GM21786 (cell line): ENCODE measurements around the gene GSAP.
A peak's percentile ranks its signal among the peaks of the same experiment; 100 is the strongest.
"Not testable (repeated sequence)": the region's sequence is repeated elsewhere in the genome, so short reads cannot be mapped to it uniquely, and the experiment has no call there.

ENCODE experiments used
- ATAC-seq: cut with Tn5 transposase; IDR thresholded peaks from one replicate; pipeline ENCODE4 v1.9.1; 2021; ENCODE audit not compliant: unreplicated experiment

Gene GSAP

GRCh38 chr7:77415823-77416620 is at the start of gene GSAP:
Gene GSAP (minus strand): TSS chr7:77416349. CDS start chr7:77416321, 28 bp downstream.
- ATAC-seq = peak; percentile 52

DNA sequence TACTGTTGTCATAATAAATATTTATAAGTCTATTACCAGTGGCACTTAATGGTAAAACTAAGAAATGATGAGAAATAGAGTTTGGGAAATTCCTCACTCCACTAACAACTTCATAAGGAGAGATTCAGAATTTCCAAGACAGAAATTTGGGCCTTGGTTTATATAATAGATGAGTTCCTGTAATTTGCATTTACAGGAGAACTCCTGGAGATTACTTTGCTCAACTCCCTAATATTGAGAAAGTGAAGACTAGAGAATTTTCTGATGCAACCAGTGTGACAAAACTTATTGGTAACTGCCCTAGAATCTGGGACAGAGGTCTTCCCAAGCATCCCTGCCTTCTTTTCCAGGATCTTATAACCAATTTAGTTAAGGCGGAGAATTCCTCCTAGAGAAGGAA is 49.1 kb upstream of the GSAP start:
- ATAC-seq = no peak

DNA sequence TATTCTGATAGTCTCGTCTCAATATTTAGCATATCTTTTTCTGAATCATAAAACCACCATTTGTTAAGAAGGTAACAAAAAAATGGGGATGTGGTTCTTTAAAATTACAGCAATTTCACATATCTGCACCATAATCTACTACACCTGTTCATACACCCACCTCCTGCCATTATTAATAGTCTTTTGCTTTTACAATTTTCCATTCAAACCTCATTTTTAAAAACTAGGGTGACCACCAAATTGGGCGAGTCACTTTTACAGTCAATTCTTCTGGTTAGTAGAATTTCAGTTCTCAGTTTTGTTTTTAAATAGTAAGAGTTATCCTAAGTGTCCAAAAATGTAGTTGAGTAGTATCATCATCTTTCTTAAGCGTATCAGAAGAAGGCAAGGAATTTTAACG is 48.4 kb upstream of the GSAP start:
- ATAC-seq = peak; percentile 47

DNA sequence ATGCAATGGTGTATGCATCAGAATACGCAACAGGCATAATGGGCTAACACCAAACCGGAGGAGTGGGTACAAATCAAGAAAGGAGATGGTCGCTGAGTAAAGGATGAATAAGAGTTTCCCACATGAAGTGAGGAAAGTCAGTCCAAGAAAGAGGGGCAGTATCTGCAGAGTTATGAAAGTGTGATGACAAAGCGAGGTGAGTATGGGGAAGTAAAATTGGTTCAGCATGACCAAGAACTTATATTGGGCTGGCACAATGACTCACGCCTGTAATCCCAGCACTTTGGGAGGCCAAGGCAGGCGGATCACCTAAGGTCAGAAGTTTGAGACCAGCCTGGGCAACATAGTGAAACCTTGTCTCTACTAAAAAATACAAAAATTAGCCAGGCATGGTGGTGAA is 47.5 kb upstream of the GSAP start:
- peak; percentile 73 for ATAC-seq

- no peak for ATAC-seq
Observed at GRCh38 chr7:77461842-77462241, 45.7 kb upstream of the GSAP start.

- ATAC-seq = no peak
Observed at GRCh38 chr7:77461246-77461645, 45.1 kb upstream of the GSAP start.

GRCh38 chr7:77460057-77460486 is 43.9 kb upstream of the GSAP start:
- ATAC-seq = no peak

GRCh38 chr7:77459311-77459726 is 43.2 kb upstream of the GSAP start:
- ATAC-seq = no peak

GRCh38 chr7:77458786-77459185 is 42.6 kb upstream of the GSAP start:
- ATAC-seq = no peak

GRCh38 chr7:77457779-77458178 is 41.6 kb upstream of the GSAP start:
- ATAC-seq = no peak

DNA sequence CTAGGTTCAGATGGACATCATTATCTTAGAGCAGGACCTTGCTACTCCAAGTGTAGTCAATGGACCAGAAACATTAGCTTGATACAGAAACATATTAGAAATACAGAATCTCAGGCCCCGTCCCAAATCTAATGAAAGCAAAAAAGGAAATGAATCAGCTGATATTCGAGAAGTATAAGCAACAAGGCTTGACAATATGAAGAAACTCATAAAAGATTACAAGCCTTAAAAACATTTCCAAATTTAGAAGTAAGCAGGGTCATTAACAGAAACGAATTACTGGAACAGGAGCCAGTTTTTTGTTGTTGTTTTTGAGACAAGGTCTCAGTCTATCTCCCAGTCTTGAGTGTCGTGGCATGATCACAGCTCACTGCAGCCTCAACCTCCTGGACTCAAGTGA is 40.5 kb upstream of the GSAP start:
- no peak for ATAC-seq

DNA sequence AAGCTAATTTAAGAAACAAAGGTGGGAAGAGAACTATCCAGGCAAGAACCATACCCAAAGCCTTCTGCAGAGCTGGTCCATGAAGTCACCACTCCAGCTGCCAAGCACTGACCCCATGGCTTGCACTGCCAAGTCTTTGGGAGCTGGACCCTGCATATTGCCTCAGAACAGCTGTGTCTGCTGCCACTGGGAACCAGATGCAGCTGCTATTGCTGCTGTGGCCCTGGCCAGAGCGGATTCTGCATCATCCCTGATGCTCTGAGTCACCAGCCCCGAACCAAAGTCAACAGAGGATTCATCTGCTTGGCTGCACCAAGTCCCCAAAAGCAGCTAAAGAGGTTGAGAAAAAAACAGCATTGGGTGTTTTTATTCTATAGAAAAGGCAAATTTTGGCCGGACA is 39.2 kb upstream of the GSAP start:
- ATAC-seq = no peak

GRCh38 chr7:77454802-77455201 is 38.7 kb upstream of the GSAP start:
- ATAC-seq = no peak

GRCh38 chr7:77453531-77453930 is 37.4 kb upstream of the GSAP start:
- no peak for ATAC-seq

DNA sequence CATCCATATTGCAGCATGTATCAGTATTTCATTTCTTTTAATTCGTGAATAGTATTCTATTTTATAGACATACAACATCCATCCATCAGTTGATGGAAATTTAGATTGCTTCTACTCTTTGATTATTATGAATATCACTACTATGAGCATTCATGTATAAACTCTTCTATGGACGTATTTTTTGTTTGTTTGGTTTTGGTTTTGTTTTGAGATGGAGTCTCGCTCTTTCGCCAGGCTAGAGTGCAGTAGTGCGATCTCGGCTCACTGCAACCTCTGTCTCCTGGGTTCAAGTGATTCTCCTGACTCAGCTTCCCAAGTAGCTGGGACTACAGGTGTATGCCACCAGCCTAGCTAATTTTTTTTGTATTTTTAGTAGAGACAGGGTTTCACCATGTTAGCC is 35.8 kb upstream of the GSAP start:
- ATAC-seq = not testable (repeated sequence)

DNA sequence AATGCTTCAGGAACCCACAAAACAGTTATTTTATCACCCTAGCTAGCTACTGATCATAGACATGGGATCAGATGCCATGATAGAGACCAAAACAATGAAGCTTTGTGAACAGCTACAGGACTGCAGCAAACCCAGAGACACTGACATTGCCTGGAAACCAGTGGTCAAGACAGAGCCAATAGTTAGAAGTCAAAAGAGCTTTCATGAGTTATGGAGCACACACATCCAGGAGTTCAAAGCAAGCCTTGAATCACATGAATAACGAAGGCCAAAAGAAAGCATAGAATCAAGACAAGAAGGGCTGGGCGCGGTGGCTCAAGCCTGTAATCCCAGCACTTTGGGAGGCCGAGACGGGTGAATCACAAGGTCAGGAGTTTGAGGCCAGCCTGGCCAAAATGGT is 34.5 kb upstream of the GSAP start:
- no peak for ATAC-seq

- no peak for ATAC-seq
Observed at GRCh38 chr7:77450054-77450453, 33.9 kb upstream of the GSAP start.

GRCh38 chr7:77447616-77448015 is 31.5 kb upstream of the GSAP start:
- no peak for ATAC-seq

DNA sequence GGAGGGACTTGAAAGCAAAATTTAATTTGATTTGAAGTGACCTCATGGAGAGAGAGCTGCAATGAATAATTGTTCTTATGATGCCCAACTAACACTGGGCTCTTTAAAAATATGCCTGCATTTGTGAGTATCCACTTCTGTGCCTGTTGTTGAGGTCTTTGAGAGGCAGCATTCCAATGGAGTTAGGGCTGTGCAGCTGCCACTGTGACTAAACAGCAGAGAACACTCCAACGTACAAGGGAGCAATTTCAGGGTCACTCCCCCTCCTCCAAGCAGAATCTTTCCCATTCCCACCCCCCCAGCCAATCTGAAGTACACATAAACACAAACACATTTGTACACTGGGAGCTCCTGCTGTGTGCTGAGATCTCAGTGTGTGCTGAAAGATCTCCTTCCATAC is 28.0 kb upstream of the GSAP start:
- ATAC-seq = no peak

DNA sequence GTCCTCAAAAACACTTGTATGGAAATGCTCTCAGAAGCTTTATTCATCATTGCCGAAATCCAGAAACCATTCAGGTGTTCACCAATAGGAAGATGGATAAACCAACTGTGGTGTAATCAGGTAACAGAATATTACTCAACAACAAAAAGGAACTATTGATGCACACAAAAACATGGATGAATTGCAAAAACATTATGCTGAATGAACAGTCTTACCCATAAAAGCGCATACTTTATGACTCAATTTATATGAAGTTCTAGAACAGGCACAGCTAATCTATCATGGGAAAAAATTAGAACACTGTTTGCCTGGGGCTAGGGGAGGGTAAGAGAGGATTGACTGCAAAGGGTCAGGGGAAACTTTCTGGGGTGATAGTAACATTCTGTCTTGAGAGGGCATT is 26.9 kb upstream of the GSAP start:
- ATAC-seq = no peak

DNA sequence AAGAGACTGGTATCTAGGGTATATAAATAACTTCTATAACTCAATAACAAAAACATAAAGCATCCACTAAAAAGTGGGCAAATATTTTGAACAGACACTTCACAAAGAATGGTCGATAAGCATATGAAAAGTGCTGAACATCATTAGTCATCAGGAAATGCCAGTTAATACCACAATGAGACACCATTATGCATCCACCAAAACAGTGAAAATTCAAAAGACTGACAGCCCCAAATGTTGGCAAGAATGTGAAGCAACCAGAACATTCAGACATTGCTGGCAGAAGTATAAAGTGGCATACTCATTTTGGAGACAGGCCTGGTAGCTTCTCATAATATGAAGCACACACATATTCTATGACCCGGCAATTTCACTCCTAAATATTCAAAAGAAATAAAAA is 26.5 kb upstream of the GSAP start:
- ATAC-seq = no peak

DNA sequence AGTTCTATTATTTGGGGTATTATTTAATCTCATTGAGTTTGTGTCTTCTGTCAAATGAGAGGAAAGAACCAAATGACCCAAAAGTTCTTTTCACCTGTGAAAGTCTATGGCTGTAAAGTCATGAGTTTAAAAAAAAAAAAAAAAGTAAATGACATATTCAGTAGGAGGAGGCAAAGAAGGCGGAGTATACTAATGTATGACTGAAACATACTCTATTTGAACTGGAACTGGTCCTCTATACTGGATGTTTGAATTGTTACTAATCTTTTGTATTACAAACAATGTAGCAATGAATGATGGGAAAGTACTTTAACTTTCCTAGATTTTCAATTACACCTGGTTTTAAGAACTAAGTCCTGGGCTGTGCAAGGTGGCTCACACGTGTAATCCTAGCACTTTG is 24.9 kb upstream of the GSAP start:
- ATAC-seq = no peak

DNA sequence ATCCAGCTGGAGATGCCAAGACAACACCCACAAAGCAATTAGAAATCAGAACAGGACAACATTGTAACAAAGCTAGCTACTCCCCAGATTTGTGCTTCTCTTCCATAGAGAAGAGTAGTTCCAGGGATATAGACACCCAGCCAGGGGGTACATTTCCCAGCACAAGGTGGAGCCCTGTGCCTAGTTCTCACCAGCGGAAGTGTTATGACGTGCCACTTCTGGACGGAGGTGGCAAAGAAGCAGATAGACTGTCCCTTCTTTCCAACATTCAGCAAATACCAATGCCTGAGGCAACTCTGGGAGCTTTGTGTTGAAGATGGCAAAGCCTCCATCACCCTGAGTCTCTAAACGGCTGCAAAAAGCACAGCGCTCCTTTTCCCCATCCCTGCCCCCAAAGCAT is 23.4 kb upstream of the GSAP start:
- ATAC-seq = no peak
